Hepatocyte (in vitro differentiated cells): ENCODE results near the gene UBE2U. TPM values are rescaled to one million over a fixed set of nuclear protein-coding genes. Genes with fewer than 3 reads are reported as not detected.

Experiments used
- DNase-seq: peaks from one replicate; pipeline ENCODE4 v3.0.0-alpha.2; 2016; ENCODE audit warnings: low spot score
- H2AFZ ChIP-seq: fragments of 200-600 bp; sonication (generic); 2 replicates; pipeline ENCODE4 v1.6.0; 2016; ENCODE audit warnings: antibody characterized with exemption, mild to moderate bottlenecking
- H3K27ac ChIP-seq: fragments of 200-600 bp; sonication (generic); 2 replicates; pipeline ENCODE4 v1.5.1; 2016; ENCODE audit warnings: mild to moderate bottlenecking
- H3K27me3 ChIP-seq: fragments of 200-600 bp; sonication (generic); 2 replicates; pipeline ENCODE4 v1.6.1; 2016
- H3K36me3 ChIP-seq: fragments of 200-600 bp; sonication (generic); replicated peaks from 2 replicates; pipeline ENCODE4 v1.5.1; 2016; ENCODE audit warnings: low read depth; ENCODE audit not compliant: insufficient read depth
- H3K4me1 ChIP-seq: fragments of 200-600 bp; sonication (generic); 2 replicates; pipeline ENCODE4 v1.5.1; 2016; ENCODE audit warnings: mild to moderate bottlenecking, moderate library complexity; ENCODE audit not compliant: insufficient read depth
- H3K4me2 ChIP-seq: fragments of 200-600 bp; sonication (generic); 2 replicates; pipeline ENCODE4 v1.6.0; 2016
- H3K4me3 ChIP-seq: fragments of 200-600 bp; sonication (generic); 2 replicates; pipeline ENCODE4 v1.5.1; 2016; ENCODE audit warnings: mild to moderate bottlenecking
- H3K79me2 ChIP-seq: fragments of 200-600 bp; sonication (generic); 2 replicates; pipeline ENCODE4 v1.6.0; 2017; ENCODE audit warnings: mild to moderate bottlenecking
- H3K9me2 ChIP-seq: fragments of 200-600 bp; sonication (generic); replicated peaks from 2 replicates; pipeline ENCODE4 v1.6.0; 2017; ENCODE audit warnings: mild to moderate bottlenecking; ENCODE audit not compliant: insufficient read depth
- H3K9me3 ChIP-seq: fragments of 200-600 bp; sonication (generic); 2 replicates; pipeline ENCODE4 v1.5.1; 2016; ENCODE audit warnings: low read depth, mild to moderate bottlenecking
- H4K20me1 ChIP-seq: fragments of 200-600 bp; sonication (generic); 2 replicates; pipeline ENCODE4 v1.6.0; 2016; ENCODE audit warnings: mild to moderate bottlenecking; ENCODE audit not compliant: insufficient read depth, poor library complexity, severe bottlenecking
- CTCF ChIP-seq: fragments of 200-600 bp; sonication (generic); IDR thresholded peaks from 2 replicates; pipeline ENCODE4 v1.5.1; 2016; ENCODE audit warnings: antibody characterized with exemption, mild to moderate bottlenecking; ENCODE audit not compliant: poor library complexity
- EZH2 ChIP-seq: fragments of 200-600 bp; sonication (generic); IDR thresholded peaks from 2 replicates; pipeline ENCODE4 v1.6.1; 2016; ENCODE audit warnings: antibody characterized with exemption, mild to moderate bottlenecking, borderline replicate concordance
- EZH2phosphoT487 ChIP-seq: fragments of 200-600 bp; sonication (generic); IDR thresholded peaks from one replicate; pipeline ENCODE4 v1.6.1; 2018; ENCODE audit warnings: antibody characterized with exemption, mild to moderate bottlenecking, low read depth, moderate library complexity; ENCODE audit not compliant: unreplicated experiment, severe bottlenecking
- WGBS: methylation state at CpG from one replicate; pipeline ENCODE4 v1.1.6; 2016; ENCODE audit warnings: low lambda C conversion rate; ENCODE audit errors: missing lambda C conversion rate; 5-methylcytosine and 5-hydroxymethylcytosine counted together
- polyA plus RNA-seq: library from polyadenylated mRNA; unstranded; fragments of >200 nt; fragmentation: Nextera tagmentation; extraction: Ambion mirVana; gene quantifications from 2 replicates; pipeline ENCODE4 v1.2.1, GENCODE V29; 2016
- total RNA-seq: library from RNA; depleted of rRNA; stranded (reverse); fragments of >200 nt; gene quantifications from 2 replicates; pipeline ENCODE4 v1.2.3, GENCODE V29; 2014

Gene UBE2U
- total and polyA plus RNA-seq, 2 experiments from 2014 or later: not detected

GRCh38 chr1:64228167-64228957, 24.9 kb downstream of the UBE2U start:
- Histone ChIP-seq H3K79me2 (no peaks in the 10 kb centered on the region), H3K4me3 (no peak overlapping the region), H3K36me3 (no peaks in the 10 kb centered on the region), H3K9me3 (no peaks in the 10 kb centered on the region), H2AFZ (no peak overlapping the region), H3K9me2 (no peaks in the 10 kb centered on the region), H3K4me2 (no peak overlapping the region), H4K20me1 (no peaks in the 10 kb centered on the region), H3K4me1 (no peaks in the 10 kb centered on the region), H3K27ac (no peak overlapping the region), H3K27me3 (no peaks in the 10 kb centered on the region)
- no peak for DNase-seq
- TF ChIP-seq EZH2phosphoT487 (no peak), CTCF (no peak), EZH2 (no peak)
- 88% methylated on average over 10 of the region's 10 CpGs for WGBS

- no peak overlapping the region for H3K4me2 ChIP-seq
- no peak overlapping the region for H2AFZ ChIP-seq
- no peak overlapping the region for H3K27ac ChIP-seq
- no peaks in the 10 kb centered on the region for H4K20me1 ChIP-seq
- no peak overlapping the region for H3K4me3 ChIP-seq
- no peaks in the 10 kb centered on the region for H3K9me3 ChIP-seq
- no peaks in the 10 kb centered on the region for H3K4me1 ChIP-seq
- H3K27me3 ChIP-seq: no peaks in the 10 kb centered on the region
- no peaks in the 10 kb centered on the region for H3K36me3 ChIP-seq
- no peaks in the 10 kb centered on the region for H3K79me2 ChIP-seq
- TF ChIP-seq EZH2phosphoT487: no peak
- TF ChIP-seq CTCF: no peak
- TF ChIP-seq EZH2: no peak
- no peak for DNase-seq
- WGBS: 68% methylated on average over 3 of the region's 3 CpGs
- H3K9me2 ChIP-seq: no peaks in the 10 kb centered on the region
Observed at GRCh38 chr1:64229307-64229706, 25.9 kb downstream of the UBE2U start.

- WGBS: 29% methylated on average over 4 of the region's 4 CpGs
- no peak overlapping the region for H2AFZ ChIP-seq
- no peaks in the 10 kb centered on the region for H3K27me3 ChIP-seq
- TF ChIP-seq EZH2: no peak
- TF ChIP-seq CTCF: no peak
- TF ChIP-seq EZH2phosphoT487: no peak
- H3K9me2 ChIP-seq: no peaks in the 10 kb centered on the region
- H3K4me2 ChIP-seq: no peak overlapping the region
- no peak overlapping the region for H3K4me3 ChIP-seq
- H3K36me3 ChIP-seq: no peaks in the 10 kb centered on the region
- H3K4me1 ChIP-seq: no peaks in the 10 kb centered on the region
- H4K20me1 ChIP-seq: no peaks in the 10 kb centered on the region
- no peak overlapping the region for H3K27ac ChIP-seq
- no peak for DNase-seq
- no peaks in the 10 kb centered on the region for H3K9me3 ChIP-seq
- no peaks in the 10 kb centered on the region for H3K79me2 ChIP-seq
Observed at GRCh38 chr1:64231153-64231552, 27.7 kb downstream of the UBE2U start.
